Adrenal gland (tissue), 12 donors: ENCODE results near the gene SMIM38. TPM values are rescaled to one million over a fixed set of nuclear protein-coding genes. Genes with fewer than 3 reads are reported as not detected.

ENCODE experiments used
- DNase-seq, 7 donors: peaks; one replicate each; pipeline ENCODE4 v3.0.0-alpha.2; 2019 to 2020
- H3K27ac ChIP-seq, 5 donors: fragments of 200-600 bp; sonication (generic) in 4 of 5; 1 replicate in 3 of 5; 2 replicates in 2 of 5; pipeline versions ENCODE4 v1.5.1 to v1.8.0; 2016 to 2020; ENCODE audit warnings: mild to moderate bottlenecking in 1 of 5
- H3K27me3 ChIP-seq: fragments of 200-600 bp; 2 replicates; pipeline ENCODE4 v1.8.0; 2021
- H3K36me3 ChIP-seq, 2 donors: fragments of 200-600 bp; replicated peaks in 1 of 2; 1 replicate in 1 of 2; 2 replicates in 1 of 2; pipeline versions ENCODE4 v1.5.1 to v1.8.0; 2018 to 2022
- H3K4me1 ChIP-seq, 2 donors: fragments of 200-600 bp; replicated peaks in 1 of 2; 1 replicate in 1 of 2; 2 replicates in 1 of 2; pipeline versions ENCODE4 v1.5.1 to v1.8.0; 2018 to 2021
- H3K4me3 ChIP-seq, 4 donors: fragments of 200-600 bp; sonication (generic) in 3 of 4; one replicate each; pipeline ENCODE4 v1.5.1; 2016 to 2018
- H3K9me3 ChIP-seq, 3 donors: fragments of 200-600 bp; sonication (generic) in 1 of 3; replicated peaks in 1 of 3; 1 replicate in 2 of 3; 2 replicates in 1 of 3; pipeline versions ENCODE4 v1.5.1 to v1.8.0; 2016 to 2021
- CTCF ChIP-seq, 6 experiments: fragments of 450-650 bp in 4 of 6; fragments of 200-600 bp in 2 of 6; sonication (generic) in 1 of 6; IDR thresholded peaks; 1 replicate in 5 of 6; 2 replicates in 1 of 6; pipeline versions ENCODE4 v1.5.1 to v1.8.0; 2016 to 2021; ENCODE audit warnings: antibody characterized with exemption in 6 of 6, mild to moderate bottlenecking in 2 of 6, moderate library complexity in 1 of 6
- POLR2A ChIP-seq, 2 donors: fragments of 450-650 bp; IDR thresholded peaks; one replicate each; pipeline ENCODE4 v1.6.1; 2017; ENCODE audit warnings: antibody characterized with exemption in 2 of 2, mild to moderate bottlenecking in 2 of 2, moderate library complexity in 1 of 2
- WGBS, 4 donors: extraction: QIAGEN DNeasy Blood & Tissue Kit in 2 of 4; methylation state at CpG; one replicate each; pipeline versions ENCODE4 v1.1.5 to v1.1.7; 2013 to 2017; 5-methylcytosine and 5-hydroxymethylcytosine counted together
- intact Hi-C, 2 donors: fragments of 100-400 bp; cut with DNase I; formaldehyde crosslinking; loops; one replicate each; pipeline versions ENCODE4 v1.14.1 to v1.15.0; 2022 to 2023
- polyA plus RNA-seq, 3 donors: library from polyadenylated mRNA; stranded (reverse); fragments of 200-250 nt in 2 of 3; fragments of 350-450 nt in 1 of 3; fragmentation: Illumina TruSeq in 1 of 3; extraction: RNeasy Lipid Tissue Mini Kit (QIAGEN cat#74804) in 1 of 3; gene quantifications; one replicate each; pipeline ENCODE4 v1.2.3, GENCODE V29; 2013 to 2014
- total RNA-seq, 9 donors: library from RNA; depleted of rRNA in 4 of 9; stranded (reverse); fragments of >200 nt in 4 of 9; fragments of 120-200 nt in 1 of 9; fragmentation: NEBNext Ultra II Directional in 1 of 9; extraction: Animal tissue kit (Norgen Biotek cat#: 25700) in 1 of 9; gene quantifications; one replicate each; pipeline versions ENCODE4 v1.1.0 to v1.2.4, GENCODE V29; 2013 to 2023
- donor health status: healthy with polysubstance abuse.
- donor health status: Bipolar disorder and iron deficiency.
- donor health status: DM: yes; HTN: yes; CAD: no.
- donor health status: DM: no; HTN: no; CAD: no.
- donor health status: DM: no; HTN: no; CAD: no.
- donor health status: DM: yes; HTN: yes; CAD: no.

Gene SMIM38
- total and polyA plus RNA-seq, 12 donors: 0.11 to 0.33 (median 0.16) TPM; not detected in 4

- intact Hi-C loops: no loop called here
- no peaks in the 10 kb centered on the region for H3K27me3 ChIP-seq
- WGBS, 4 donors: 87 to 92% (median 89%) methylated on average over 4 to 7 of the region's 7 CpGs
- no peak for TF ChIP-seq POLR2A (IDR thresholded peaks at IDR 0.05)
- no peak for TF ChIP-seq CTCF (IDR thresholded peaks at IDR 0.05)
- no peaks in the 10 kb centered on the region for H3K4me1 ChIP-seq
- no peaks in the 10 kb centered on the region for H3K36me3 ChIP-seq
- no peak overlapping the region for H3K4me3 ChIP-seq
- H3K9me3 ChIP-seq: no peaks in the 10 kb centered on the region
- no peak overlapping the region for H3K27ac ChIP-seq
- no peak for DNase-seq
These were observed 31.9 kb downstream of the SMIM38 start for GRCh38 chr11:69187540-69188065.

- Histone ChIP-seq H3K27ac (no peak overlapping the region), H3K36me3 (no peaks in the 10 kb centered on the region), H3K9me3 (no peaks in the 10 kb centered on the region), H3K4me3 (no peak overlapping the region), H3K4me1 (no peaks in the 10 kb centered on the region), H3K27me3 (no peaks in the 10 kb centered on the region)
- TF ChIP-seq POLR2A (IDR thresholded peaks at IDR 0.05) (no peak), CTCF (IDR thresholded peaks at IDR 0.05) (no peak)
- DNase-seq: no peak
- intact Hi-C loops: no loop called here
- WGBS, 4 donors: 74 to 86% (median 80%) methylated on average over 3 of the region's 3 CpGs
These were observed 33.3 kb downstream of the SMIM38 start for GRCh38 chr11:69189059-69189458.

- intact Hi-C loops: no loop called here
- DNase-seq: no peak
These were observed 35.2 kb downstream of the SMIM38 start for GRCh38 chr11:69190796-69191536.

GRCh38 chr11:69192301-69192721 lies 36.6 kb downstream of the SMIM38 start:
- DNase-seq: no peak
- 55 to 65% (median 63%) methylated on average over 16 to 17 of the region's 17 CpGs for WGBS, 4 donors
- Histone ChIP-seq H3K36me3 (no peaks in the 10 kb centered on the region), H3K27me3 (no peaks in the 10 kb centered on the region), H3K9me3 (no peaks in the 10 kb centered on the region), H3K4me1 (no peaks in the 10 kb centered on the region), H3K27ac (no peak overlapping the region), H3K4me3 (no peak overlapping the region)
- TF ChIP-seq POLR2A (IDR thresholded peaks at IDR 0.05) (no peak), CTCF (IDR thresholded peaks at IDR 0.05) (no peak)
- intact Hi-C loops: no loop called here

More at GRCh38 chr11:69190796-69191536, 35.2 kb downstream of the SMIM38 start:
- H3K27ac ChIP-seq: no peak overlapping the region
- H3K9me3 ChIP-seq: no peaks in the 10 kb centered on the region
- 89 to 94% (median 91%) methylated on average over 15 to 18 of the region's 18 CpGs for WGBS, 4 donors
- no peaks in the 10 kb centered on the region for H3K27me3 ChIP-seq
- TF ChIP-seq POLR2A (IDR thresholded peaks at IDR 0.05) (no peak), CTCF (IDR thresholded peaks at IDR 0.05) (no peak)
- H3K4me1 ChIP-seq: no peaks in the 10 kb centered on the region
- H3K36me3 ChIP-seq: no peaks in the 10 kb centered on the region
- no peak overlapping the region for H3K4me3 ChIP-seq
